ENCODE measurements around the gene NTN5.
"Not testable (repeated sequence)": the region's sequence is repeated elsewhere in the genome, so short reads cannot be mapped to it uniquely, and the experiment has no call there.

Gene NTN5

GRCh38 chr19:48672994-48673393 is at the start of gene NTN5:
Gene NTN5 (minus strand): TSS chr19:48673017. CDS start chr19:48670986, 2,031 bp downstream.
- DNase-seq (ENCODE audit: low read depth, low spot score): no peak

GRCh38 chr19:48722196-48722708 is 49.4 kb upstream of the NTN5 start:
- DNase-seq (ENCODE audit: low read depth, low spot score): no peak

- DNase-seq (ENCODE audit: low read depth, low spot score): peak; percentile 99
These were observed 47.9 kb upstream of the NTN5 start for GRCh38 chr19:48720613-48721296.

GRCh38 chr19:48720251-48720612 is 47.4 kb upstream of the NTN5 start:
- DNase-seq (ENCODE audit: low read depth, low spot score): no peak

- DNase-seq (ENCODE audit: low read depth, low spot score): no peak
These were observed 46.7 kb upstream of the NTN5 start, which contains the start of gene MAMSTR for GRCh38 chr19:48719263-48720171. Gene MAMSTR (minus strand): TSS chr19:48719725. CDS start chr19:48719031, 694 bp downstream.

GRCh38 chr19:48718711-48719231 is 46.0 kb upstream of the NTN5 start:
- no peak for DNase-seq (ENCODE audit: low read depth, low spot score)

- DNase-seq (ENCODE audit: low read depth, low spot score): not testable (repeated sequence)
These were observed 45.3 kb upstream of the NTN5 start for GRCh38 chr19:48718106-48718505.

GRCh38 chr19:48716562-48717291 is 43.9 kb upstream of the NTN5 start:
- DNase-seq (ENCODE audit: low read depth, low spot score): peak; percentile 39

- no peak for DNase-seq (ENCODE audit: low read depth, low spot score)
These were observed 42.9 kb upstream of the NTN5 start for GRCh38 chr19:48715681-48716171.

- DNase-seq (ENCODE audit: low read depth, low spot score): no peak
These were observed 42.2 kb upstream of the NTN5 start for GRCh38 chr19:48714759-48715675.

GRCh38 chr19:48713864-48714755 is 41.3 kb upstream of the NTN5 start:
- peak; percentile 100 for DNase-seq (ENCODE audit: low read depth, low spot score)

GRCh38 chr19:48713041-48713863 is 40.4 kb upstream of the NTN5 start:
- DNase-seq (ENCODE audit: low read depth, low spot score): peak; percentile 82

- DNase-seq (ENCODE audit: low read depth, low spot score): no peak
These were observed 38.4 kb upstream of the NTN5 start for GRCh38 chr19:48711106-48711662.

- no peak for DNase-seq (ENCODE audit: low read depth, low spot score)
These were observed 35.7 kb upstream of the NTN5 start for GRCh38 chr19:48708471-48708870.

GRCh38 chr19:48705431-48705830 is 32.6 kb upstream of the NTN5 start:
- DNase-seq (ENCODE audit: low read depth, low spot score): no peak

GRCh38 chr19:48703316-48703715 is 30.5 kb upstream of the NTN5 start:
- no peak for DNase-seq (ENCODE audit: low read depth, low spot score)

GRCh38 chr19:48702701-48703100 is 29.9 kb upstream of the NTN5 start:
- DNase-seq (ENCODE audit: low read depth, low spot score): no peak

GRCh38 chr19:48698046-48698445 is 25.2 kb upstream of the NTN5 start:
- no peak for DNase-seq (ENCODE audit: low read depth, low spot score)

Measured in ELF-1 (cell line).